Thyroid gland (tissue), 4 donors: ENCODE measurements around the gene LHFPL6. TPM values are rescaled to one million over a fixed set of nuclear protein-coding genes. Genes with fewer than 3 reads are reported as not detected.

Experiments
- DNase-seq, 2 donors: peaks; one replicate each; pipeline ENCODE4 v3.0.0-alpha.2; 2019
- H3K27ac ChIP-seq, 3 donors: fragments of 200-600 bp; sonication (generic); 1 replicate in 2 of 3; 2 replicates in 1 of 3; pipeline ENCODE4 v1.5.1; 2016 to 2019; ENCODE audit warnings: mild to moderate bottlenecking in 1 of 3, moderate library complexity in 1 of 3
- H3K27me3 ChIP-seq: fragments of 200-600 bp; sonication (generic); one replicate; pipeline ENCODE4 v1.5.1; 2019
- H3K36me3 ChIP-seq, 2 donors: fragments of 200-600 bp; sonication (generic); one replicate each; pipeline ENCODE4 v1.5.1; 2016 to 2019
- H3K4me1 ChIP-seq, 2 donors: fragments of 200-600 bp; sonication (generic); one replicate each; pipeline ENCODE4 v1.5.1; 2017 to 2019
- H3K4me3 ChIP-seq, 3 donors: fragments of 200-600 bp; sonication (generic); replicated peaks in 1 of 3; 1 replicate in 2 of 3; 2 replicates in 1 of 3; pipeline ENCODE4 v1.5.1; 2016; ENCODE audit warnings: mild to moderate bottlenecking in 1 of 3
- H3K9me3 ChIP-seq: fragments of 200-600 bp; sonication (generic); one replicate; pipeline ENCODE4 v1.5.1; 2017
- CTCF ChIP-seq, 6 experiments: fragments of 200-600 bp in 3 of 6; fragments of 450-650 bp in 3 of 6; sonication (generic) in 3 of 6; IDR thresholded peaks; one replicate each; pipeline ENCODE4 v1.5.1; 2016 to 2019; ENCODE audit warnings: antibody characterized with exemption in 6 of 6, mild to moderate bottlenecking in 2 of 6, inconsistent platforms in 1 of 6, moderate library complexity in 1 of 6
- POLR2A ChIP-seq, 2 donors: fragments of 450-650 bp; IDR thresholded peaks; one replicate each; pipeline ENCODE4 v1.6.1; 2017; ENCODE audit warnings: antibody characterized with exemption in 2 of 2, mild to moderate bottlenecking in 2 of 2, moderate library complexity in 1 of 2
- WGBS, 2 donors: methylation state at CpG; one replicate each; pipeline ENCODE4 v1.1.5; 2017; 5-methylcytosine and 5-hydroxymethylcytosine counted together
- intact Hi-C: fragments of 100-400 bp; cut with DNase I; formaldehyde crosslinking; loops from one replicate; pipeline ENCODE4 v1.15.1; 2023
- total RNA-seq, 4 donors: library from RNA; depleted of rRNA; stranded (reverse); fragments of >200 nt; gene quantifications; one replicate each; pipeline ENCODE4 v1.2.3, GENCODE V29; 2016

Gene LHFPL6
- total RNA-seq, 4 donors from 2014 or later: 23.6 to 86.3 (median 42.0) TPM

- no peak for DNase-seq
- intact Hi-C loops: no loop called here
- Histone ChIP-seq H3K4me3 (no peak overlapping the region), H3K4me1 (no peaks in the 10 kb centered on the region), H3K27me3 (no peaks in the 10 kb centered on the region), H3K36me3 (no peaks in the 10 kb centered on the region), H3K9me3 (no peaks in the 10 kb centered on the region), H3K27ac (no peak overlapping the region)
- WGBS, 2 donors: 81 to 85% methylated on average over 5 of the region's 5 CpGs
- no peak for TF ChIP-seq CTCF (IDR thresholded peaks at IDR 0.05)
- TF ChIP-seq POLR2A (IDR thresholded peaks at IDR 0.05): no peak
These were observed 195.2 kb downstream of the LHFPL6 start for GRCh38 chr13:39407786-39408185.

- DNase-seq: no peak
- no peak overlapping the region for H3K27ac ChIP-seq
- no peaks in the 10 kb centered on the region for H3K4me1 ChIP-seq
- no peaks in the 10 kb centered on the region for H3K9me3 ChIP-seq
- no peak overlapping the region for H3K4me3 ChIP-seq
- no peaks in the 10 kb centered on the region for H3K27me3 ChIP-seq
- no peaks in the 10 kb centered on the region for H3K36me3 ChIP-seq
- TF ChIP-seq CTCF (IDR thresholded peaks at IDR 0.05): no peak
- no peak for TF ChIP-seq POLR2A (IDR thresholded peaks at IDR 0.05)
- intact Hi-C loops: no loop called here
These were observed 195.9 kb downstream of the LHFPL6 start for GRCh38 chr13:39407138-39407537.

GRCh38 chr13:39406688-39407087 is 196.3 kb downstream of the LHFPL6 start:
- H3K27me3 ChIP-seq: no peaks in the 10 kb centered on the region
- intact Hi-C loops: no loop called here
- H3K4me3 ChIP-seq: no peak overlapping the region
- WGBS, 2 donors: 90 to 95% methylated on average over 1 of the region's 1 CpG
- DNase-seq: no peak
- no peaks in the 10 kb centered on the region for H3K36me3 ChIP-seq
- H3K4me1 ChIP-seq: no peaks in the 10 kb centered on the region
- no peak for TF ChIP-seq POLR2A (IDR thresholded peaks at IDR 0.05)
- TF ChIP-seq CTCF (IDR thresholded peaks at IDR 0.05): no peak
- no peak overlapping the region for H3K27ac ChIP-seq
- H3K9me3 ChIP-seq: no peaks in the 10 kb centered on the region

DNA sequence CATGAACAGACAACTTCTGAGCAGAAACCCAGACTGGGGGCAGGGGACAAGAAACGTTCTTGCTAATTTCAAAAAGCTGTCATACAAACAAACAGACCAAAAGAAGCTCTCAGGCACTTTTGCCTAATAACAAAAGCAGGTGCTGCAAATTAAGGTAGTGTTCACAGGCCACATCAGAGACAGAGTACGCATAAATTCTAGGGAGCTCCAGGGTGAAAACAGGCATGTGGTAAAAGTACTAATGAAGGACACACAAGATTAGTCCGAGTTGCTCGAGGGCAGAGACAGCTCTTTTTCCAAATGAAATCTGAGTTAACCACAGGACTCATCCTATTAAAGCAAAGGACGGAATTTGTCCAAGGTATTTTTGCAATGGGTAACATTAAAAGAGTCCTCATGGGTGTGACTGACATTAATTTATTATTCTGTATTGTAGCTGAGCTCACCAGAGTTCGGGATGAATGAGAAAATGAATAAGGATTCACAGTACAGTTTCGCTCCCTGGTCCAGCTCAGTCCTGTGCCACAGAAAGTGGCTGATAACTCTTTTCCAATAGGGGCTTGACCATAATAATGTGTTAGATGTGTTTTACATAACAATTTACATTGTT is 197.3 kb downstream of the LHFPL6 start:
- H3K4me3 ChIP-seq: no peak overlapping the region
- no peaks in the 10 kb centered on the region for H3K4me1 ChIP-seq
- no peaks in the 10 kb centered on the region for H3K27me3 ChIP-seq
- intact Hi-C loops: no loop called here
- no peaks in the 10 kb centered on the region for H3K9me3 ChIP-seq
- no peak for DNase-seq
- H3K36me3 ChIP-seq: no peaks in the 10 kb centered on the region
- H3K27ac ChIP-seq: no peak overlapping the region
- WGBS, 2 donors: 82 to 85% methylated on average over 7 of the region's 7 CpGs
- TF ChIP-seq POLR2A (IDR thresholded peaks at IDR 0.05): no peak

DNA sequence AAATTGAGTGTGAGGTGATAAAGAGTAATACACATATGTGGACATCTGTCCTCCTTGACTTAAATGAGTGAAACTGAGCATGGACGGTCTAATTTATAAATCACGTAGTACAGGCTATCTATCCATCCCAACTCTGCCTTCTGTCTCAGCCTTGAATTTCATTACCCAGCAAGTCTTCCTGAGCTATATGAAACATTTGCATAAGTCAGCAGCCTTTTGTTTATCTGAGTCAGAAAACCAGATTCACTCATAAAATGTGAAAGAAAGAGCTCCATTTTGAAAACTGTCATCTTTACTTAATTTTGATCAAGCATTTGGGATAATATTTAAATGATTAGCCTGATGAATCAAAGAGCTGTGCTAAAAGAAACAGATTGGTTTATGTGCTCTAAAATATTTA is 197.9 kb downstream of the LHFPL6 start:
- 94 to 97% methylated on average over 2 of the region's 2 CpGs for WGBS, 2 donors
- intact Hi-C loops: no loop called here
- no peak for DNase-seq
- no peak for TF ChIP-seq CTCF (IDR thresholded peaks at IDR 0.05)
- no peak for TF ChIP-seq POLR2A (IDR thresholded peaks at IDR 0.05)
- Histone ChIP-seq H3K27ac (no peak overlapping the region), H3K27me3 (no peaks in the 10 kb centered on the region), H3K4me3 (no peak overlapping the region), H3K9me3 (no peaks in the 10 kb centered on the region), H3K4me1 (no peaks in the 10 kb centered on the region), H3K36me3 (no peaks in the 10 kb centered on the region)

GRCh38 chr13:39403106-39403505 is 199.9 kb downstream of the LHFPL6 start:
- Histone ChIP-seq H3K36me3 (no peaks in the 10 kb centered on the region), H3K4me3 (no peak overlapping the region), H3K4me1 (no peaks in the 10 kb centered on the region), H3K27ac (no peak overlapping the region), H3K9me3 (no peaks in the 10 kb centered on the region), H3K27me3 (no peaks in the 10 kb centered on the region)
- TF ChIP-seq POLR2A (IDR thresholded peaks at IDR 0.05) (no peak), CTCF (IDR thresholded peaks at IDR 0.05) (no peak)
- intact Hi-C loops: no loop called here
- DNase-seq: no peak
